Ishikawa (cell line): Measurements from ENCODE around the gene SLC39A13.
A peak's percentile ranks its signal among the peaks of the same experiment; 100 is the strongest.

Source experiments
- CEBPB ChIP-seq: IDR thresholded peaks from 2 replicates; pipeline ENCODE4 v1.6.1; 2012
- CREB1 ChIP-seq: IDR thresholded peaks from 2 replicates; pipeline ENCODE4 v1.6.1; 2012; ENCODE audit warnings: low read depth
- EGR1 ChIP-seq: IDR thresholded peaks from 2 replicates; pipeline ENCODE4 v1.6.1; 2012
- EP300 ChIP-seq: IDR thresholded peaks from 2 replicates; pipeline ENCODE4 v1.6.1; 2012; ENCODE audit warnings: borderline replicate concordance
- FOXM1 ChIP-seq: IDR thresholded peaks from 2 replicates; pipeline ENCODE4 v1.6.1; 2012; ENCODE audit warnings: low read depth, borderline replicate concordance
- MAX ChIP-seq: IDR thresholded peaks from 2 replicates; pipeline ENCODE4 v1.6.1; 2012
- NFIC ChIP-seq: IDR thresholded peaks from 2 replicates; pipeline ENCODE4 v1.6.1; 2012
- RAD21 ChIP-seq: IDR thresholded peaks from 2 replicates; pipeline ENCODE4 v1.6.1; 2012; ENCODE audit warnings: low read depth
- REST ChIP-seq: IDR thresholded peaks from 2 replicates; pipeline ENCODE4 v1.6.1; 2012; ENCODE audit warnings: low read depth, mild to moderate bottlenecking
- TAF1 ChIP-seq: IDR thresholded peaks from 2 replicates; pipeline ENCODE4 v1.6.1; 2012; ENCODE audit warnings: low read depth, mild to moderate bottlenecking
- TCF12 ChIP-seq: IDR thresholded peaks from 2 replicates; pipeline ENCODE4 v1.6.1; 2012; ENCODE audit warnings: low read depth
- TEAD4 ChIP-seq: IDR thresholded peaks from 2 replicates; pipeline ENCODE4 v1.6.1; 2012
- USF1 ChIP-seq: IDR thresholded peaks from 2 replicates; pipeline ENCODE4 v1.6.1; 2012
- YY1 ChIP-seq: IDR thresholded peaks from 2 replicates; pipeline ENCODE4 v1.6.1; 2012; ENCODE audit warnings: low read depth
- ZBTB7A ChIP-seq: IDR thresholded peaks from 2 replicates; pipeline ENCODE4 v1.6.1; 2012; ENCODE audit warnings: low read depth

SLC39A13 gene

GRCh38 chr11:47398011-47398410, 10.4 kb upstream of the SLC39A13 start:
- no peak for TF ChIP-seq TAF1
- TF ChIP-seq ZBTB7A = no peak
- no peak for TF ChIP-seq TEAD4
- TF ChIP-seq MAX = no peak
- TF ChIP-seq TCF12 = no peak
- TF ChIP-seq FOXM1 = no peak
- no peak for TF ChIP-seq EGR1
- no peak for TF ChIP-seq CEBPB
- TF ChIP-seq CREB1 = no peak
- TF ChIP-seq EP300 = no peak
- TF ChIP-seq USF1 = no peak
- TF ChIP-seq RAD21 = no peak
- TF ChIP-seq REST = no peak
- TF ChIP-seq NFIC = no peak
- no peak for TF ChIP-seq YY1

- TF ChIP-seq NFIC = no peak
- no peak for TF ChIP-seq EP300
- TF ChIP-seq USF1 = no peak
- TF ChIP-seq YY1 = no peak
- TF ChIP-seq TEAD4 = no peak
- no peak for TF ChIP-seq FOXM1
- TF ChIP-seq MAX = no peak
- TF ChIP-seq ZBTB7A = no peak
- no peak for TF ChIP-seq CREB1
These were observed 9.8 kb upstream of the SLC39A13 start for GRCh38 chr11:47398551-47398950.

- TF ChIP-seq NFIC = no peak
- peak; percentile 92; the same call in 1 of the 2 replicates for TF ChIP-seq ZBTB7A
- TF ChIP-seq EGR1 = no peak
These were observed 8.3 kb upstream of the SLC39A13 start for GRCh38 chr11:47399860-47400767.

GRCh38 chr11:47400768-47401279, 7.6 kb upstream of the SLC39A13 start:
- TF ChIP-seq MAX = no peak
- peak; percentile 35; the same call in 1 of the 2 replicates for TF ChIP-seq REST

GRCh38 chr11:47403135-47403534, 5.3 kb upstream of the SLC39A13 start:
- TF ChIP-seq CREB1 = no peak
- TF ChIP-seq RAD21 = no peak
- no peak for TF ChIP-seq EP300
- TF ChIP-seq NFIC = no peak
- TF ChIP-seq USF1 = no peak
- TF ChIP-seq TEAD4 = no peak
- no peak for TF ChIP-seq YY1
- no peak for TF ChIP-seq MAX
- TF ChIP-seq CEBPB = no peak
